HG03469 (cell line): ENCODE data around the gene EIF3M.
"Not testable (repeated sequence)": the region's sequence is repeated elsewhere in the genome, so short reads cannot be mapped to it uniquely, and the experiment has no call there.

Experiments used
- ATAC-seq: cut with Tn5 transposase; IDR thresholded peaks from one replicate; pipeline ENCODE4 v1.9.1; 2021; ENCODE audit warnings: mild to moderate bottlenecking, moderate library complexity, moderate number of reproducible peaks; ENCODE audit not compliant: unreplicated experiment

The EIF3M gene

GRCh38 chr11:32594272-32594671, 10.6 kb downstream of the EIF3M start:
- ATAC-seq = no peak

- ATAC-seq = not testable (repeated sequence)
Observed at GRCh38 chr11:32596114-32596513, 12.5 kb downstream of the EIF3M start.

DNA sequence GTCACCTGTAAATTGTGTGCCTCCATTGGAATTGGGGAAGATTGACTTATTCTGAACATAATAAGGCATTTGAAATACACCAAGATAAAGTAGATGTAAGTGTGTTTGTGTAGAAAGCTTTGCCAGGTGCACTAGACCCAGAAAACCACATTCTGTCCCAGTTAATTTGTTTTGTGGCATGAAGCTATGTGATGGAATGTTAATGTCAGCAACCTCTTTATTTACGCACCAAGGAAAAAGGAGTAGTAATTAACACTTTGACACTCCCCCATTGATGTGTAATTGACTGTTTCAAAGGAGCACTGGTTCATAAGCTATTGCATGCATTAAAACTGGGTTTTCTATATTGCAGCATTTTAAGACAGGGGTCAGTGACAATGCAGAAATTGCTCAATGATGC, 14.3 kb downstream of the EIF3M start:
- no peak for ATAC-seq

DNA sequence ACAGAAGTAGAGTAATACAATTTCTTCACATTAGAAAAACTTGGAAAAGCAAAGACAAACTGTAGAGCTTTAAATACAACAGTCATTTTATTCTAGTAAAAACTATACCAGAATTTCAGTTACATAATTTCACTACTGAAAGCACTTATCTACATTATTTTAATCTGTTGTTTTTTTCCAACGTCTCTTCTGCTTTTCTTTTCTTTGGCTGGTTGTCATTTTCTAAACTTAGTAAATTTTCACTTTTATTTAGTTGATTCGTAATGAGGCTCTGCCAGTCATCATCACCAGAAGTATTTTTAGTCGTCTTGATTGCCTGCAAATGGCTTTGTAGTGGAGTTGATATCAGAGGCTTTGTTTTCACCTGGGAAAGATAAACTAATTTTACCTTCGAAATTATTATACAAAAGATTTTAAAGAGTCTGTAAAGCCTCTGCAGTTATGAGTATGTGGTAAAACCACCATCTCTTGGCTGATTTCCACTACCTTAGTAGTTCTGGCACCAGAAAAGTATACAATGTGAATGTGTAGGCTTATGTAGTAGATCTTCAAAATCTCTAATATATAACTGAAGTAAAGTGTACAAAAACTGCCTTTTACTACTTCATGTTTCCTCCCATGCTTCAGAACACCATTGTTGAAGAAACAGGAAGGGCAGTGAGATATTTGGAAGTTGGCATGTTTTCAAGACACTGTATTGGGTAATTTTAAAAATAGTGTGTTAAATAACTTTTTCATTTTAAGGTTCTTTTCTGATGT, 19.2 kb downstream of the EIF3M start:
- no peak for ATAC-seq

GRCh38 chr11:32606220-32606619, 22.6 kb downstream of the EIF3M start:
- no peak for ATAC-seq

DNA sequence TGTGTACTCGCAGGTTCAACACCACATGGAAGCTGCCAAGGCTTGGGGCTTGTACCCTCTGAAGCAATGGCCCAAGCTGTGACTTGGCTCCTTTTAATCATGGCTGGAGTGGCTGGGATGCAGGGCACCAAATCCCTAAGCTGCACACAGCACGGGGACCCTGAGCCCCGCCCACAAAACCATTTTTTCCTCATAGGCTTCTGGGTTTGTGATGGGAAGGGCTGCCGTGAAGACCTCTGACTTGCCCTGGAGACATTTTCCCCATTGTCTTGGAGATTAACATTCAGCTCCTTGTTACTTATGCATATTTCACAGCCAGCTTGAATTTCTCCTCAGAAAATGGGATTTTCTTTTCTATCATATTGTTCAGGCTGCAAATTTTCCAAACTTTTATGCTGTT, 25.2 kb downstream of the EIF3M start:
- ATAC-seq = not testable (repeated sequence)

DNA sequence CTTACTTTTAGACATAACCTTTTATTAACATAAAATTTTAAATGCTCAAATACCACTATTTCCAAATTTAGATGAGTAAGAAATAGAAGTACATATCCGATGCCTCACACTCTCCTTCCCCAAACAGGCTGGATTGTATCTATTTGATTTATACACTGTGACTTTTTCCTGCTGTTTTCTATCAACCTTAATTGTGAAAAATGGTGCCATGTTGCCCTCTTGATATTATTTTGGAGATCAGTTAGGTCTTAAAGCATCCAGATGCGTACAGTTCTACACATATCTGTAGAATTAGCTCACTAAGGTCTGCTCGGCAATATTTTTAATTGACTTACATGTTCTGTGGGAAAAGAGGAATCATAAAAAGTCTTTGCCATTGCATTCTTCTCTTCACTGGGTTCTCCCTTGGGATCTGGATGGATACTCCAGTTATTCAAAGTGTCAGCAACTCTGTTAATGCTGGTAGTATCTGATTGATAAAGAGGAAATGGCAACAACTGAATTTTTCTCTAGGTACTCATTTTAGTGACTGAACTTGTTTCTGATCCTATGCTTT, 27.2 kb downstream of the EIF3M start:
- ATAC-seq = no peak

GRCh38 chr11:32613500-32614151, 30.0 kb downstream of the EIF3M start:
- no peak for ATAC-seq

GRCh38 chr11:32615422-32615821, 31.8 kb downstream of the EIF3M start:
- ATAC-seq = no peak

- ATAC-seq = no peak
Observed at GRCh38 chr11:32616903-32617302, 33.3 kb downstream of the EIF3M start.

- ATAC-seq = no peak
Observed at GRCh38 chr11:32630844-32631243, 47.2 kb downstream of the EIF3M start.

DNA sequence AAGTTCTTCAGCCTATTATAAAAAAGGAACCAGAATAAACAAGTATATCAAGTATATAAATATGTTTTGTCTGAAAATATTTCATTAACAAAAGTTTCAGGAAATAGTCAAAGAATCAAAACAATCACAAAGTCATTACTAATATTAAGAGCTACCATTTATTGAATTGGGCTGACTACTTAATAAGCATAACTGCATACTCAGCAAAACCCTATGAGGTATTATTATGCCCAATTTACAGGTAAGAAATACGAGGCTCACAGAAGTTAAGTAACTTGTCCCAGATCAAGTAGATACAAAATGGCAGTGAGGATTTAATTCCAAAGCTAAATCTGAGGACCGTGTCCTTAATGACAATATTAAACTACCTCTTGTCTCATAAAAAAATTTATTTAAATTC, 52.2 kb downstream of the EIF3M start:
- ATAC-seq = no peak

- no peak for ATAC-seq
Observed at GRCh38 chr11:32641361-32641760, 57.7 kb downstream of the EIF3M start.

DNA sequence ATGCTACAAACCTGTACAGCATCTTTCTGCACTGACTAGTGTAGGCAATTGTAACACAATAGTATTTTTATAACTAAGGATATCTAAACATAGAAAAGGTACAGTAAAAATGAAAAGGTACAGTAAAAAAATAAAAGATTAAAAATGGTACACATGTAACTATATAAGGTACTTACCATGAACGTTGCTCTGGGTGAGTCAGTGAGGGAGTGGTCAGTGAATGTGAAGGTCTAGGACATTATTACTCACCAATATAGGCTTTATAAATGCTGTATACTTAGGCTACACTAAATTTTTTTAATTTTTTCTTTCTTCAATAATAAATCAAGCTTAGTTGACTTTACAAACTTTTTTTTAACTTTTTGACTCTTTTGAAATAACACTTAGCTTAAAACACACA, 59.9 kb downstream of the EIF3M start:
- ATAC-seq = no peak
